Measurements from ENCODE around the gene SMC6. TPM values are rescaled to one million over a fixed set of nuclear protein-coding genes. Genes with fewer than 3 reads are reported as not detected.

The SMC6 gene
- total and polyA plus RNA-seq, 4 donors = 6.9 to 34.8 (median 10.6) TPM

DNA sequence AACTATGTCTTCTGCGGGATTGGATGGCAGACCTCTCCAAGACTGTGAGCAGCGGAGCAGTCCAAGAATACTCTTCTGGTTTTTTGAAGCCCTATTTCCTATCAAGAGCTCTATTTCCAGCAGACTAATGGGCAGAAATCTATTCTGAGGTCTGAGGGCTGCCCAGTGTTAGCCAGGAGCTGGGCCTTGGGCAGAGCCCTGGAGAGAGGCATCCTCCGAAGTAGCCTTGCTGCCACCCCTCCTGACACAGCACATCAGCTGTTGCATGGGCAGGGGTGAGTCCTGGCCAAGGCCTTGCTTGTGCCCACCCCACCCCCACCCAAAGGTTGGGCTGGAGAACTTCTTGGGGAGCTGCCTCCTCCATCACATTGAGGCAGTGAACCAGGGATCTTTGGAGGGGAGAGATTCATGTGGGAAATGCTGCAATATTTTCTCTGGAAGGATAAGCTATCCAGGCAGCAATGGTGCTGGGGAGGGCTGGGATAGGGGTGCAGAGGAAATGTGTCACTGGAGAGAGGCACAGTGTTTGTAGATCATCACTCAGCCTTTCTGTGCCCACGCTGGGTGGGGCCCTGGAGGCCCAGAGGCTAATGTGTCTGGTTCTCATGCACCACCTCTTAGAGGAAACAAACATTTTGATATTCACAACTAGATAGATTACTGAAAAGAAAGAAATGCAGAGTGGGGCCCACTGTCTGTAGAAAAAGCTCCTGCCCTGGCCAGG is 108.5 kb downstream of the SMC6 start:
- H3K9ac ChIP-seq (ENCODE audit: insufficient read depth in 1 of 2, low read length in 2 of 2) = no peak overlapping the region
- H3K4me3 ChIP-seq = no peak overlapping the region
- H3K27me3 ChIP-seq (ENCODE audit: control insufficient read depth in 3 of 3, insufficient read depth in 3 of 3, low read length in 2 of 3) = no peaks in the 10 kb centered on the region
- no peaks in the 10 kb centered on the region for H3K36me3 ChIP-seq (ENCODE audit: control insufficient read depth in 4 of 4, insufficient read depth in 4 of 4, low read length in 4 of 4)
- DNase-seq = no peak
- TF ChIP-seq, protein P1, sequence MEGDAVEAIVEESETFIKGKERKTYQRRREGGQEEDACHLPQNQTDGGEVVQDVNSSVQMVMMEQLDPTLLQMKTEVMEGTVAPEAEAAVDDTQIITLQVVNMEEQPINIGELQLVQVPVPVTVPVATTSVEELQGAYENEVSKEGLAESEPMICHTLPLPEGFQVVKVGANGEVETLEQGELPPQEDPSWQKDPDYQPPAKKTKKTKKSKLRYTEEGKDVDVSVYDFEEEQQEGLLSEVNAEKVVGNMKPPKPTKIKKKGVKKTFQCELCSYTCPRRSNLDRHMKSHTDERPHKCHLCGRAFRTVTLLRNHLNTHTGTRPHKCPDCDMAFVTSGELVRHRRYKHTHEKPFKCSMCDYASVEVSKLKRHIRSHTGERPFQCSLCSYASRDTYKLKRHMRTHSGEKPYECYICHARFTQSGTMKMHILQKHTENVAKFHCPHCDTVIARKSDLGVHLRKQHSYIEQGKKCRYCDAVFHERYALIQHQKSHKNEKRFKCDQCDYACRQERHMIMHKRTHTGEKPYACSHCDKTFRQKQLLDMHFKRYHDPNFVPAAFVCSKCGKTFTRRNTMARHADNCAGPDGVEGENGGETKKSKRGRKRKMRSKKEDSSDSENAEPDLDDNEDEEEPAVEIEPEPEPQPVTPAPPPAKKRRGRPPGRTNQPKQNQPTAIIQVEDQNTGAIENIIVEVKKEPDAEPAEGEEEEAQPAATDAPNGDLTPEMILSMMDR (IDR thresholded peaks at IDR 0.05; ENCODE audit: control extremely low read depth, extremely low read depth) = no peak
- 84 to 89% methylated on average over 4 of the region's 4 CpGs for WGBS, 2 donors
- ATAC-seq (ENCODE audit: insufficient read depth, low FRiP score) = no peak
- H3K27ac ChIP-seq (ENCODE audit: low read depth in 1 of 2, low read length in 1 of 2) = peak overlapping the region in 1 of 2 donors; percentile 21
- peaks cover 0 to 31% (median 9%) of the 10 kb centered on the region in 5 donors for H3K4me1 ChIP-seq (ENCODE audit: control insufficient read depth in 5 of 5, insufficient read depth in 5 of 5, low read length in 5 of 5)
- H3K9me3 ChIP-seq (ENCODE audit: control insufficient read depth in 4 of 4, insufficient read depth in 3 of 4, low read length in 3 of 4) = no peaks in the 10 kb centered on the region

GRCh38 chr2:17643031-17643615 is 110.5 kb downstream of the SMC6 start:
- H3K4me1 ChIP-seq (ENCODE audit: control insufficient read depth in 5 of 5, insufficient read depth in 5 of 5, low read length in 5 of 5) = peaks cover 0 to 31% (median 9%) of the 10 kb centered on the region in 5 donors
- H3K27ac ChIP-seq (ENCODE audit: low read depth in 1 of 2, low read length in 1 of 2) = peak overlapping the region in 1 of 2 donors; percentile 38
- H3K27me3 ChIP-seq (ENCODE audit: control insufficient read depth in 3 of 3, insufficient read depth in 3 of 3, low read length in 2 of 3) = no peaks in the 10 kb centered on the region
- H3K36me3 ChIP-seq (ENCODE audit: control insufficient read depth in 4 of 4, insufficient read depth in 4 of 4, low read length in 4 of 4) = no peaks in the 10 kb centered on the region
- TF ChIP-seq, protein P1 (IDR thresholded peaks at IDR 0.05; ENCODE audit: control extremely low read depth, extremely low read depth) = no peak
- 58 to 78% methylated on average over 6 of the region's 6 CpGs for WGBS, 2 donors
- no peak overlapping the region for H3K4me3 ChIP-seq
- ATAC-seq (ENCODE audit: insufficient read depth, low FRiP score) = peak; percentile 58
- H3K9me3 ChIP-seq (ENCODE audit: control insufficient read depth in 4 of 4, insufficient read depth in 3 of 4, low read length in 3 of 4) = no peaks in the 10 kb centered on the region
- DNase-seq = no peak
- no peak overlapping the region for H3K9ac ChIP-seq (ENCODE audit: insufficient read depth in 1 of 2, low read length in 2 of 2)

DNA sequence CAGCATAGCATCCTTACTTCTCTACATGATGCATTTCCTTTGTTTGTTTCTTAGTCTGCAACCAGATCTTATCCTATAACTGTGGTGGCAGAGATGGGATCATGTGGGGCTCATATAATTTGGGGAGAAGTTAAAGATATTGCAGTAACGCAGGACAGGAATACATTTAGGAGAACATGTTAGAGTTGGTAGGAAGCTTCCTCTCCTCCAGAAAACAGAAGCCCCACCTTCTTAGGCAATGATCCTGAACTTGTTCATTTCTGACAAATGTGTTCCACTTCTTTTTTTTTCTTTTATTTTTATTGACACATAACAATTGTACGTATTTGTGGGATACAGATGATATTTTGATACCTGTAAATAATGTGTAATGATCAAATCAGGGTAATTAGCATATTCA is 113.2 kb downstream of the SMC6 start:
- Histone ChIP-seq H3K9ac (ENCODE audit: insufficient read depth in 1 of 2, low read length in 2 of 2) (no peak overlapping the region), H3K9me3 (ENCODE audit: control insufficient read depth in 4 of 4, insufficient read depth in 3 of 4, low read length in 3 of 4) (no peaks in the 10 kb centered on the region), H3K36me3 (ENCODE audit: control insufficient read depth in 4 of 4, insufficient read depth in 4 of 4, low read length in 4 of 4) (no peaks in the 10 kb centered on the region), H3K27me3 (ENCODE audit: control insufficient read depth in 3 of 3, insufficient read depth in 3 of 3, low read length in 2 of 3) (no peaks in the 10 kb centered on the region), H3K4me1 (ENCODE audit: control insufficient read depth in 5 of 5, insufficient read depth in 5 of 5, low read length in 5 of 5) (peaks cover 0 to 12% (median 5%) of the 10 kb centered on the region in 5 donors), H3K4me3 (no peak overlapping the region), H3K27ac (ENCODE audit: low read depth in 1 of 2, low read length in 1 of 2) (no peak overlapping the region)
- TF ChIP-seq, protein P1 (IDR thresholded peaks at IDR 0.05; ENCODE audit: control extremely low read depth, extremely low read depth) = no peak
- no peak for DNase-seq
- ATAC-seq (ENCODE audit: insufficient read depth, low FRiP score) = no peak
- 86 to 95% methylated on average over 2 of the region's 2 CpGs for WGBS, 2 donors
